Ovary (tissue), 9 donors: ENCODE results near the gene IL21. TPM values are rescaled to one million over a fixed set of nuclear protein-coding genes. Genes with fewer than 3 reads are reported as not detected.

Experiments used
- DNase-seq, 5 donors: peaks; one replicate each; pipeline ENCODE4 v3.0.0-alpha.2; 2019 to 2020
- H3K27ac ChIP-seq, 2 donors: fragments of 200-600 bp; one replicate each; pipeline versions ENCODE4 v1.5.1 to v1.8.0; 2019 to 2022
- H3K27me3 ChIP-seq: fragments of 200-600 bp; one replicate; pipeline ENCODE4 v1.8.0; 2022
- H3K36me3 ChIP-seq: fragments of 200-600 bp; sonication (generic); one replicate; pipeline ENCODE4 v1.5.1; 2019
- H3K4me1 ChIP-seq: one replicate; pipeline ENCODE4 v1.8.1; 2013; ENCODE audit warnings: mild to moderate bottlenecking, moderate library complexity; ENCODE audit not compliant: insufficient read depth
- H3K4me3 ChIP-seq: fragments of 200-600 bp; sonication (generic); one replicate; pipeline ENCODE4 v1.5.1; 2017
- H3K9me3 ChIP-seq, 2 donors: fragments of 200-600 bp in 1 of 2; sonication (generic) in 1 of 2; one replicate each; pipeline versions ENCODE4 v1.5.1 to v1.8.1; 2013 to 2019; ENCODE audit warnings: mild to moderate bottlenecking in 1 of 2, moderate library complexity in 1 of 2
- CTCF ChIP-seq, 3 donors: fragments of 450-650 bp in 2 of 3; fragments of 200-600 bp in 1 of 3; IDR thresholded peaks; one replicate each; pipeline versions ENCODE4 v1.5.1 to v1.8.0; 2016 to 2022; ENCODE audit warnings: antibody characterized with exemption in 3 of 3, mild to moderate bottlenecking in 1 of 3
- EP300 ChIP-seq: sonication (generic); formaldehyde crosslinking; IDR thresholded peaks from one replicate; pipeline ENCODE4 v1.6.1; 2017; ENCODE audit warnings: antibody characterized with exemption
- POLR2A ChIP-seq: fragments of 450-650 bp; IDR thresholded peaks from one replicate; pipeline ENCODE4 v1.6.1; 2017; ENCODE audit warnings: antibody characterized with exemption, mild to moderate bottlenecking, moderate library complexity
- WGBS, 3 donors: extraction: QIAGEN DNeasy Blood & Tissue Kit in 1 of 3; methylation state at CpG; one replicate each; pipeline versions ENCODE4 v1.1.5 to v1.1.7; 2013 to 2017; 5-methylcytosine and 5-hydroxymethylcytosine counted together
- intact Hi-C, 4 donors: fragments of 100-400 bp; cut with DNase I; formaldehyde crosslinking; loops; one replicate each; pipeline versions ENCODE4 v1.11.0 to v1.15.1; 2022 to 2023
- polyA plus RNA-seq, 2 donors: library from polyadenylated mRNA; stranded (reverse); fragments of 200-250 nt in 1 of 2; fragments of 350-450 nt in 1 of 2; fragmentation: Illumina TruSeq in 1 of 2; extraction: RNeasy Lipid Tissue Mini Kit (QIAGEN cat#74804) in 1 of 2; gene quantifications; one replicate each; pipeline ENCODE4 v1.2.3, GENCODE V29; 2013 to 2014
- total RNA-seq, 7 donors: library from RNA; depleted of rRNA in 2 of 7; stranded (reverse); fragments of >200 nt in 2 of 7; fragmentation: NEBNext Ultra II Directional in 3 of 7; extraction: Animal tissue kit (Norgen Biotek cat#: 25700) in 3 of 7; gene quantifications; one replicate each; pipeline versions ENCODE4 v1.1.0 to v1.2.4, GENCODE V29; 2016 to 2023
- donor health status: DM: no; HTN: no; CAD: no; lungs with moderate emphysema.
- donor health status: DM: no; HTN: no; CAD: no.
- donor health status: Bipolar disorder and iron deficiency.
- donor health status: DM: yes; HTN: yes; CAD: no.
- donor health status: DM: no; HTN: no; CAD: no.
- donor health status: DM: yes; HTN: yes; CAD: no.

IL21 gene
- total and polyA plus RNA-seq, 9 donors = 0.31 TPM; not detected in 8

GRCh38 chr4:122562449-122562848, 58.4 kb downstream of the IL21 start:
- H3K27ac ChIP-seq = no peak overlapping the region
- WGBS, 3 donors = 51 to 75% (median 55%) methylated on average over 2 of the region's 2 CpGs
- H3K27me3 ChIP-seq = no peaks in the 10 kb centered on the region
- no peak for DNase-seq
- no peaks in the 10 kb centered on the region for H3K9me3 ChIP-seq
- H3K36me3 ChIP-seq = no peaks in the 10 kb centered on the region
- no peak overlapping the region for H3K4me3 ChIP-seq
- TF ChIP-seq CTCF (IDR thresholded peaks at IDR 0.05) (no peak), EP300 (no peak), POLR2A (no peak)
- intact Hi-C loops = no loop called here
- no peaks in the 10 kb centered on the region for H3K4me1 ChIP-seq

Other genes starting within 250 kb of the IL21 start
- gene ADAD1, start 242.1 kb downstream of the IL21 start, total RNA-seq = not detected
- gene ADAD1, start 242.1 kb downstream of the IL21 start, polyA plus RNA-seq = under 1 TPM in 1 of 2 donors, not detected in 1; 0.33 TPM
- 1 to 10 TPM in 1 of 7 donors, not detected in 6; 2.3 TPM for gene IL2, start 164.3 kb downstream of the IL21 start, total RNA-seq
- not detected for gene IL2, start 164.3 kb downstream of the IL21 start, polyA plus RNA-seq
- gene BBS12, start 111.6 kb upstream of the IL21 start, total RNA-seq = 1 to 10 TPM; 3.1 to 6.8 (median 3.8) TPM
- gene BBS12, start 111.6 kb upstream of the IL21 start, polyA plus RNA-seq = 1 to 10 TPM; 2.6 to 4.2 TPM
- gene FGF2, start 205.8 kb upstream of the IL21 start, total RNA-seq = 10 to 100 TPM; 11.7 to 36.0 (median 31.7) TPM
- gene FGF2, start 205.8 kb upstream of the IL21 start, polyA plus RNA-seq = 1 to 10 TPM; 7.4 to 9.4 TPM